Breast epithelium (tissue), 4 donors: ENCODE measurements around the gene CD300LB. TPM values are rescaled to one million over a fixed set of nuclear protein-coding genes. Genes with fewer than 3 reads are reported as not detected.

Source experiments
- DNase-seq, 2 donors: peaks; one replicate each; pipeline ENCODE4 v3.0.0-alpha.2; 2019; ENCODE audit warnings: low spot score in 2 of 2
- H3K27ac ChIP-seq, 2 donors: fragments of 200-600 bp; sonication (generic) in 1 of 2; one replicate each; pipeline ENCODE4 v1.5.1; 2016 to 2019; ENCODE audit warnings: mild to moderate bottlenecking in 1 of 2
- H3K27me3 ChIP-seq, 2 donors: fragments of 200-600 bp; sonication (generic) in 1 of 2; one replicate each; pipeline versions ENCODE4 v1.5.1 to v1.6.0; 2017 to 2019; ENCODE audit warnings: control low read depth in 1 of 2, mild to moderate bottlenecking in 1 of 2
- H3K36me3 ChIP-seq: fragments of 200-600 bp; one replicate; pipeline ENCODE4 v1.5.1; 2019
- H3K4me1 ChIP-seq, 2 donors: fragments of 200-600 bp; sonication (generic); one replicate each; pipeline ENCODE4 v1.5.1; 2016 to 2019; ENCODE audit warnings: control low read depth in 1 of 2
- H3K4me3 ChIP-seq, 3 donors: fragments of 200-600 bp; sonication (generic); 1 replicate in 2 of 3; 2 replicates in 1 of 3; pipeline ENCODE4 v1.5.1; 2016 to 2019; ENCODE audit warnings: mild to moderate bottlenecking in 3 of 3, moderate library complexity in 2 of 3
- H3K9me3 ChIP-seq, 2 donors: fragments of 200-600 bp; sonication (generic) in 1 of 2; one replicate each; pipeline ENCODE4 v1.5.1; 2016 to 2019; ENCODE audit warnings: control low read depth in 1 of 2
- CTCF ChIP-seq, 3 donors: fragments of 450-650 bp; IDR thresholded peaks; one replicate each; pipeline ENCODE4 v1.5.1; 2016 to 2017; ENCODE audit warnings: antibody characterized with exemption in 3 of 3, mild to moderate bottlenecking in 3 of 3, moderate library complexity in 3 of 3
- POLR2A ChIP-seq: fragments of 450-650 bp; IDR thresholded peaks from one replicate; pipeline ENCODE4 v1.6.1; 2016; ENCODE audit warnings: antibody characterized with exemption, mild to moderate bottlenecking, moderate library complexity
- POLR2AphosphoS5 ChIP-seq, 3 donors: sonication (generic); formaldehyde crosslinking; IDR thresholded peaks; one replicate each; pipeline ENCODE4 v1.6.1; 2017; ENCODE audit warnings: antibody characterized with exemption in 3 of 3
- intact Hi-C: fragments of 100-400 bp; cut with DNase I; formaldehyde crosslinking; loops from one replicate; pipeline ENCODE4 v1.15.1; 2023; ENCODE audit warnings: low total_unique reads
- total RNA-seq, 3 donors: library from RNA; depleted of rRNA; stranded (reverse); fragments of >200 nt; gene quantifications; one replicate each; pipeline ENCODE4 v1.1.0, GENCODE V29; 2016

Gene CD300LB
- total RNA-seq, 3 donors from 2014 or later = 0.32 to 0.88 TPM; not detected in 1

- no peaks in the 10 kb centered on the region for H3K36me3 ChIP-seq
- no peaks in the 10 kb centered on the region for H3K4me1 ChIP-seq
- no peak for DNase-seq
- peak within 1 kb of the TSS in 1 of 3 donors; percentile 21 for H3K4me3 ChIP-seq
- intact Hi-C loops = no loop called here
- H3K27ac ChIP-seq = no peak within 1 kb of the TSS
- no peaks in the 10 kb centered on the region for H3K9me3 ChIP-seq
- TF ChIP-seq CTCF (IDR thresholded peaks at IDR 0.05) = no peak
- no peak for TF ChIP-seq POLR2A
- no peak for TF ChIP-seq POLR2AphosphoS5 (IDR thresholded peaks at IDR 0.05)
- H3K27me3 ChIP-seq = no peaks in the 10 kb centered on the region
These were observed 14.6 kb upstream of the CD300LB start, which contains the start of gene CD300C for GRCh38 chr17:74545843-74546230. Gene CD300C (minus strand): TSS chr17:74546115. CDS start chr17:74545782, 333 bp downstream.

- no peaks in the 10 kb centered on the region for H3K9me3 ChIP-seq
- no peak for TF ChIP-seq POLR2A
- no peak for TF ChIP-seq CTCF (IDR thresholded peaks at IDR 0.05)
- TF ChIP-seq POLR2AphosphoS5 (IDR thresholded peaks at IDR 0.05) = no peak
- intact Hi-C loops = no loop called here
- DNase-seq = no peak
- H3K27me3 ChIP-seq = no peaks in the 10 kb centered on the region
- H3K36me3 ChIP-seq = no peaks in the 10 kb centered on the region
- peak overlapping the region in 1 of 3 donors; percentile 21 for H3K4me3 ChIP-seq
- H3K27ac ChIP-seq = no peak overlapping the region
- no peaks in the 10 kb centered on the region for H3K4me1 ChIP-seq
These were observed 13.9 kb upstream of the CD300LB start for GRCh38 chr17:74544991-74545842.

- Histone ChIP-seq H3K9me3 (no peaks in the 10 kb centered on the region), H3K27me3 (peaks cover 0 to 3% of the 10 kb centered on the region in 2 donors), H3K4me1 (no peaks in the 10 kb centered on the region), H3K27ac (no peak overlapping the region), H3K4me3 (no peak overlapping the region), H3K36me3 (no peaks in the 10 kb centered on the region)
- TF ChIP-seq POLR2A (no peak), CTCF (IDR thresholded peaks at IDR 0.05) (no peak), POLR2AphosphoS5 (IDR thresholded peaks at IDR 0.05) (no peak)
- DNase-seq = no peak
- intact Hi-C loops = no loop called here
These were observed 12.9 kb upstream of the CD300LB start for GRCh38 chr17:74543891-74544760.

GRCh38 chr17:74543406-74543805, 12.1 kb upstream of the CD300LB start:
- DNase-seq = no peak
- TF ChIP-seq POLR2AphosphoS5 (IDR thresholded peaks at IDR 0.05) (no peak), POLR2A (no peak), CTCF (IDR thresholded peaks at IDR 0.05) (no peak)

More at GRCh38 chr17:74543406-74543805, 12.1 kb upstream of the CD300LB start:
- Histone ChIP-seq H3K4me3 (no peak overlapping the region), H3K27me3 (peaks cover 0 to 3% of the 10 kb centered on the region in 2 donors), H3K4me1 (no peaks in the 10 kb centered on the region), H3K36me3 (no peaks in the 10 kb centered on the region), H3K27ac (no peak overlapping the region), H3K9me3 (no peaks in the 10 kb centered on the region)
- intact Hi-C loops = no loop called here
